ENCODE results near the gene ACVRL1.

Gene ACVRL1

GRCh38 chr12:51888316-51889215, 18.7 kb upstream of the ACVRL1 start:
- no peak for DNase-seq (ENCODE audit: low read depth)
- H3K4me3 ChIP-seq (ENCODE audit: low read depth, low read length), result no peak overlapping the region
- no peak for TF ChIP-seq CTCF (IDR thresholded peaks at IDR 0.05; ENCODE audit: low read depth, low read length, missing control alignments)
- in situ Hi-C loops (cut with HindIII; ENCODE audit: low sequenced_read_pairs), result loop anchor here (5.0 kb wide), 2 partner anchors 46 to 79 kb away; no protein-coding TSS in a partner anchor

- no peak overlapping the region for H3K4me3 ChIP-seq (ENCODE audit: low read depth, low read length)
- peak; percentile 28 for TF ChIP-seq CTCF (IDR thresholded peaks at IDR 0.05; ENCODE audit: low read depth, low read length, missing control alignments)
- DNase-seq (ENCODE audit: low read depth), result no peak
- in situ Hi-C loops (cut with HindIII; ENCODE audit: low sequenced_read_pairs), result loop anchor here (5.0 kb wide), 2 partner anchors 47 to 78 kb away; no protein-coding TSS in a partner anchor
Measured at GRCh38 chr12:51889216-51890132, 17.8 kb upstream of the ACVRL1 start.

GRCh38 chr12:51890133-51890464, 17.2 kb upstream of the ACVRL1 start:
- DNase-seq (ENCODE audit: low read depth), result no peak
- H3K4me3 ChIP-seq (ENCODE audit: low read depth, low read length), result no peak overlapping the region
- no peak for TF ChIP-seq CTCF (IDR thresholded peaks at IDR 0.05; ENCODE audit: low read depth, low read length, missing control alignments)
- in situ Hi-C loops (cut with HindIII; ENCODE audit: low sequenced_read_pairs), result no loop called here

GRCh38 chr12:51890511-51891171, 16.7 kb upstream of the ACVRL1 start:
- in situ Hi-C loops (cut with HindIII; ENCODE audit: low sequenced_read_pairs), result no loop called here
- H3K4me3 ChIP-seq (ENCODE audit: low read depth, low read length), result no peak overlapping the region
- no peak for DNase-seq (ENCODE audit: low read depth)
- no peak for TF ChIP-seq CTCF (IDR thresholded peaks at IDR 0.05; ENCODE audit: low read depth, low read length, missing control alignments)

- peak; percentile 11 for TF ChIP-seq CTCF (IDR thresholded peaks at IDR 0.05; ENCODE audit: low read depth, low read length, missing control alignments)
- in situ Hi-C loops (cut with HindIII; ENCODE audit: low sequenced_read_pairs), result no loop called here
- no peak for DNase-seq (ENCODE audit: low read depth)
- H3K4me3 ChIP-seq (ENCODE audit: low read depth, low read length), result no peak overlapping the region
Measured at GRCh38 chr12:51891843-51892242, 15.5 kb upstream of the ACVRL1 start.

- no peak for DNase-seq (ENCODE audit: low read depth)
- H3K4me3 ChIP-seq (ENCODE audit: low read depth, low read length), result no peak overlapping the region
- TF ChIP-seq CTCF (IDR thresholded peaks at IDR 0.05; ENCODE audit: low read depth, low read length, missing control alignments), result no peak
- in situ Hi-C loops (cut with HindIII; ENCODE audit: low sequenced_read_pairs), result no loop called here
Measured at GRCh38 chr12:51893786-51894185, 13.5 kb upstream of the ACVRL1 start.

All from astrocyte of the cerebellum (primary cell).